ENCODE data around the gene TSBP1.

- TF ChIP-seq CTCF (IDR thresholded peaks at IDR 0.05) = no peak
- TF ChIP-seq POLR2A (IDR thresholded peaks at IDR 0.05) = no peak
- no peak for TF ChIP-seq EP300 (IDR thresholded peaks at IDR 0.05)
Measured at GRCh38 chr6:32410906-32411305, 39.2 kb upstream of the TSBP1 start.

All from suprapubic skin (tissue), 3 donors.